ENCODE data around the gene KDM6B.

The KDM6B gene

GRCh38 chr17:7841915-7842379, 7.9 kb downstream of the KDM6B start:
- peak; percentile 93 for DNase-seq

DNA sequence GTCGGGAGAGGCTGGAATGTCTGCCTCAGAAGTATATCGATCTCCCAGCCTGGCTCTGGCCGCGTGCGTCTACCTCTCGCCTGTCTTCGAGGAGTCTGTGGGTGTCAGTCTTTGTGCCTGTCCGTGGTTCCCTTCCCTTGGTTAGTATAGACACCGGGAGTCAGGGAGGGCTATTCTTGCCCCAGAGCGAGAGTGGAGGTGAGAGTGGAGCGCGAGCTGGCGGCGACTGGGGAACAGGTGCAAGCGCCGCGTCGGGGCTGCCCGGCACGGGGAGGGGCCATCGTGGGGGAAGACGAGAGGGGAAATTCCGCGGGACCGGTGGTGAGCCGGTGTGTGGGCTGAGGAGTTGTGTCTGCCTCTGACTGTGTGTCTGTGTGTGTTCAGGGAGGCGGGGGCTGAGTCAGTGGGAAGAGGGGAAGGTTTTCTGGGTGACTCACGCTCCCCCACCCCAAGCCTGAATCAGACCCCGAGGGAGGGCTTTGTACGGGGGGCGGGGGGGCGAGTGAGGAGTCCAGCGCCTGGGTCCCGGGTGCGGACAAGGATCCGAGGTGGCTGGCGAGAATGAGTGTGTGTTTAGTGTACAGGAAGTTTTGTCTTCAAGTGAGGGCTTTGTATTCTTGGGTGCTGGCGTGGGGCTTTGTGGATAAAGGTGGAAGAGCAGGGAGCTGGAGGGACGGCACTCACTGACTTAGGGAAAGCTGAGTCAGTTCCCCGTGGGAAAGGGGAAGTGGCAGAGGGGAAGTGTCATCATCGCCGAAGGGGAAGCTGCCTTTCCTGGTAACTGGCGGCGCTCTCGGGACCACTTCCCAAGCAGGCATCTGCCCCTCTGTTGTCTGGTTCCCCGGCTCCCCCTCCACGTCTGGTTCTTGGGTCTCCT, 8.6 kb downstream of the KDM6B start:
- peak; percentile 95 for DNase-seq

GRCh38 chr17:7843257-7843535, 9.2 kb downstream of the KDM6B start:
- DNase-seq, result no peak

- DNase-seq, result peak; percentile 84
Measured at GRCh38 chr17:7843536-7844291, 9.7 kb downstream of the KDM6B start.

DNA sequence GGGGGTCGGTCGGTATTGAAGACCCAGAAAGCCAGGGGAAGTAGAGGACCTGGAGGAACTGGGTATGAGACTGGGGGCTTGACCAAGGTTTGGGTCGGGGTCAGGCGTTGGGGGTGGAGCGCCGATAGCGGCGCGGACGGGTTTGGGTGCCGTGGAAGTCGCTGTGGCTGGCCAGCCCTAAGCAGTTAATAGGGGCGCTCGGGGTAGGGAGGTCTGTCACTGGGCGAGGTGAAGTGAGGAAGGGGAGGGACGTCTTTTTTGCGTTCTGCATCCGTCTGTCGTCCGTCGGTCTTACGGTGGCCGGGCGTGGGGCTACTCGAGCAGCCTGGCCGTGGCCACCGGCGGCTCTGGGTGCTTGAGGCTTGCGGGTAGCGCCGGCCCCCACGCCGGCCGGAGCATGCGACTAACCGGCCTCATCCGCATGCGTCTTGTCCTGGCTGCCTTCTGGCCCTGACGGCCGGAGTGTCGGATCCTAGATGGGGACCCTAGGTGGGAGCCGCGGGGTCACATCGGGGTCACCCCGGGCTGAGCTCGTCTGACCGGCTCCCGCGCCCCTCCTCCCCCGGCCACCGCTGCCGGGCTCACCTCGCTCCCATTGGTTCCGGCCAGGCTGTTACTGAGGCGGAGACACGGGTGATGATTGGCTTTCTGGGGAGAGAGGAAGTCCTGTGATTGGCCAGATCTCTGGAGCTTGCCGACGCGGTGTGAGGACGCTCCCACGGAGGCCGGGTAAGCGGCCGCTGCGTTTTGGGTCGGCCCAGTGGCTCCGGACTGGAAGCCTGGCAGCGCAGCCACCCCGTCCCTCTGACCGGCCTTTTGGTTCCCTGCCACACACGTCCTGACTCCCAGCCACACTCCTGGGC, 10.5 kb downstream of the KDM6B start:
- peak; percentile 93 for DNase-seq

- DNase-seq, result no peak
Measured at GRCh38 chr17:7845359-7846062, 11.5 kb downstream of the KDM6B start.

GRCh38 chr17:7846063-7846735, 12.2 kb downstream of the KDM6B start:
- DNase-seq, result no peak

DNA sequence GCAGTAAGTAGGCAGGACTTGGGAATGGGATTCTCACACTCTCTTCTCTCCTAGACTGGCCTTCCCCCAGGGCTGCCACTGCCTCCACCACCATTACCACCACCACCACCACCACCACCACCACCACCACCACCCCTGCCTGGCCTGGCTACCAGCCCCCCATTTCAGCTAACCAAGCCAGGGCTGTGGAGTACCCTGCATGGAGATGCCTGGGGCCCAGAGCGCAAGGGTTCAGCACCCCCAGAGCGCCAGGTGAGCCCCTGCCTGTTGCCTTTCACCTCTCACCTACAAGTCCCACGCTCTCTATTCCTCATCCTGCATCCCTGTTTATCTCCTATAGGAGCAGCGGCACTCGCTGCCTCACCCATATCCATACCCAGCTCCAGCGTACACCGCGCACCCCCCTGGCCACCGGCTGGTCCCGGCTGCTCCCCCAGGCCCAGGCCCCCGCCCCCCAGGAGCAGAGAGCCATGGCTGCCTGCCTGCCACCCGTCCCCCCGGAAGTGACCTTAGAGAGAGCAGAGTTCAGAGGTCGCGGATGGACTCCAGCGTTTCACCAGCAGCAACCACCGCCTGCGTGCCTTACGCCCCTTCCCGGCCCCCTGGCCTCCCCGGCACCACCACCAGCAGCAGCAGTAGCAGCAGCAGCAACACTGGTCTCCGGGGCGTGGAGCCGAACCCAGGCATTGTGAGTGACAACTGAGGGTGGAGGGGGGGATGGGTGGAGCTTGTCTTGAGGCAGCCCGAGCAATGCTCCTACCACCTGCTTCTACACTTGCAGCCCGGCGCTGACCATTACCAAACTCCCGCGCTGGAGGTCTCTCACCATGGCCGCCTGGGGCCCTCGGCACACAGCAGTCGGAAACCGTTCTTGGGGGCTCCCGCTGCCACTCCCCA, 13.0 kb downstream of the KDM6B start:
- no peak for DNase-seq

DNA sequence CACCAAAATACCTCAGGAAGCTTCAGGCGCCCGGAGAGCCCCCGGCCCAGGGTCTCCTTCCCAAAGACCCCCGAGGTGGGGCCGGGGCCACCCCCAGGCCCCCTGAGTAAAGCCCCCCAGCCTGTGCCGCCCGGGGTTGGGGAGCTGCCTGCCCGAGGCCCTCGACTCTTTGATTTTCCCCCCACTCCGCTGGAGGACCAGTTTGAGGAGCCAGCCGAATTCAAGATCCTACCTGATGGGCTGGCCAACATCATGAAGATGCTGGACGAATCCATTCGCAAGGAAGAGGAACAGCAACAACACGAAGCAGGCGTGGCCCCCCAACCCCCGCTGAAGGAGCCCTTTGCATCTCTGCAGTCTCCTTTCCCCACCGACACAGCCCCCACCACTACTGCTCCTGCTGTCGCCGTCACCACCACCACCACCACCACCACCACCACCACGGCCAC, 14.1 kb downstream of the KDM6B start:
- no peak for DNase-seq

DNA sequence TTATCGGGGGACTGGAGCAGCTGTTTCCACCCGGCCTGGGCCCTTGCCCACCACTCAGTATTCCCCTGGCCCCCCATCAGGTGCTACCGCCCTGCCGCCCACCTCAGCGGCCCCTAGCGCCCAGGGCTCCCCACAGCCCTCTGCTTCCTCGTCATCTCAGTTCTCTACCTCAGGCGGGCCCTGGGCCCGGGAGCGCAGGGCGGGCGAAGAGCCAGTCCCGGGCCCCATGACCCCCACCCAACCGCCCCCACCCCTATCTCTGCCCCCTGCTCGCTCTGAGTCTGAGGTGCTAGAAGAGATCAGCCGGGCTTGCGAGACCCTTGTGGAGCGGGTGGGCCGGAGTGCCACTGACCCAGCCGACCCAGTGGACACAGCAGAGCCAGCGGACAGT, 14.7 kb downstream of the KDM6B start:
- DNase-seq, result no peak

GRCh38 chr17:7849130-7849750, 15.2 kb downstream of the KDM6B start:
- DNase-seq, result no peak

GRCh38 chr17:7849751-7850504, 15.9 kb downstream of the KDM6B start:
- no peak for DNase-seq

DNA sequence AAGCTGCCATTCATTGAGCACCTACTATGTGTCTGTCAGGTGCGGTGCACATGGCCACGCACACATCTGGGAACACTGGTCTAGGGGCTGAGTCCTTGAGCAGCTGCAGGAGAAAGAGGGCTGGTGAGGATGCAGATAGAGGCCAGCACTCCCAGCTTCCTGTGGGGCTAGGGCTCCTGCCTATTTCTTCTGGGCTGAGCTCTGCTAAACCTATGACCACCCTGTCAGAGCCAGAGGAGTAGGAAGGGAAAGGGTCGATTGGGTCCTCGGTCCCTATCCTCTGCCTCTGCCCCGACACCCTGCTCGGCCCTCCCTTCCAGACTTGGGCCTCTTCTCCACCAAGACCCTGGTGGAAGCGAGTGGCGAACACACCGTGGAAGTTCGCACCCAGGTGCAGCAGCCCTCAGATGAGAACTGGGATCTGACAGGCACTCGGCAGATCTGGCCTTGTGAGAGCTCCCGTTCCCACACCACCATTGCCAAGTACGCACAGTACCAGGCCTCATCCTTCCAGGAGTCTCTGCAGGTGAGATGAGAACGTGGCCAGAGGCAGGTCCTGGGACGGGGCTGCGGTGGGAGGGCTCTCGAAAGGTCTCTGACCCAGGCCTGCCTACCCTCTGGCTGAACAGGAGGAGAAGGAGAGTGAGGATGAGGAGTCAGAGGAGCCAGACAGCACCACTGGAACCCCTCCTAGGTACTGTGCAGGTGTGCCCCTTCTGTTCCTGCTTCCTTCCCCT, 16.9 kb downstream of the KDM6B start:
- DNase-seq, result no peak

DNA sequence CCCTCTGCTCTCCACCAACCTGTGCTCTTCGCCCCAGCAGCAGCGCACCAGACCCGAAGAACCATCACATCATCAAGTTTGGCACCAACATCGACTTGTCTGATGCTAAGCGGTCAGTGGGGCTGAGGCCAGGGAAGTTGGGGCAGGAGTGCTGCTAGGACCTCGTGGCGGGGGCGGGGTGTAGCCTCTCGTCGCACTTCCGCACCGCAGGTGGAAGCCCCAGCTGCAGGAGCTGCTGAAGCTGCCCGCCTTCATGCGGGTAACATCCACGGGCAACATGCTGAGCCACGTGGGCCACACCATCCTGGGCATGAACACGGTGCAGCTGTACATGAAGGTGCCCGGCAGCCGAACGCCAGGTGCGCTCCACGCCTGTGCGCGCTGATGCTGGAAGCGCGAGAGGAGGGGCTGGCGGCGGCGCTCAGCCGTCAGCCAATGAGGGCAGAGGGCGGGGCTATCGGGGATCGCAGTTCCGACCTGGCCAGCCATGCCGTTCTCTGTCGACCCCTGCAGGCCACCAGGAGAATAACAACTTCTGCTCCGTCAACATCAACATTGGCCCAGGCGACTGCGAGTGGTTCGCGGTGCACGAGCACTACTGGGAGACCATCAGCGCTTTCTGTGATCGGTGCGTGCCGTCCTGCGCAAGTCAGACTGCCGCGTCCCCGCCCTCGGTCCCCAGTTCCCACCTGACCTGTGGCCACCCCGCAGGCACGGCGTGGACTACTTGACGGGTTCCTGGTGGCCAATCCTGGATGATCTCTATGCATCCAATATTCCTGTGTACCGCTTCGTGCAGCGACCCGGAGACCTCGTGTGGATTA, 17.6 kb downstream of the KDM6B start:
- peak; percentile 81 for DNase-seq

- no peak for DNase-seq
Measured at GRCh38 chr17:7852262-7852670, 18.2 kb downstream of the KDM6B start.

DNA sequence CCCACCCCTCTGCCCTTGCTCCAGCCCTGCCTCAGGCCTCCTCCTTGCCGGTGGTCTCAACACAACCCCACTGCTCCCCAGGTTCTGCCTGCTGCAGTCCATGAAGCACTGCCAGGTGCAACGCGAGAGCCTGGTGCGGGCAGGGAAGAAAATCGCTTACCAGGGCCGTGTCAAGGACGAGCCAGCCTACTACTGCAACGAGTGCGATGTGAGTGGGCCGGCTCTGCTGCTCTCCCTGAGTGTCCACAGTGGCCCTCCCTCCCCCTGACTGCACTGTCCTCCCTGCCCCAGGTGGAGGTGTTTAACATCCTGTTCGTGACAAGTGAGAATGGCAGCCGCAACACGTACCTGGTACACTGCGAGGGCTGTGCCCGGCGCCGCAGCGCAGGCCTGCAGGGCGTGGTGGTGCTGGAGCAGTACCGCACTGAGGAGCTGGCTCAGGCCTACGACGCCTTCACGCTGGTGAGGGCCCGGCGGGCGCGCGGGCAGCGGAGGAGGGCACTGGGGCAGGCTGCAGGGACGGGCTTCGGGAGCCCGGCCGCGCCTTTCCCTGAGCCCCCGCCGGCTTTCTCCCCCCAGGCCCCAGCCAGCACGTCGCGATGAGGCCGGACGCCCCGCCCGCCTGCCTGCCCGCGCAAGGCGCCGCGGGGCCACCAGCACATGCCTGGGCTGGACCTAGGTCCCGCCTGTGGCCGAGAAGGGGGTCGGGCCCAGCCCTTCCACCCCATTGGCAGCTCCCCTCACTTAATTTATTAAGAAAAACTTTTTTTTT, 19.1 kb downstream of the KDM6B start:
- no peak for DNase-seq

DNA sequence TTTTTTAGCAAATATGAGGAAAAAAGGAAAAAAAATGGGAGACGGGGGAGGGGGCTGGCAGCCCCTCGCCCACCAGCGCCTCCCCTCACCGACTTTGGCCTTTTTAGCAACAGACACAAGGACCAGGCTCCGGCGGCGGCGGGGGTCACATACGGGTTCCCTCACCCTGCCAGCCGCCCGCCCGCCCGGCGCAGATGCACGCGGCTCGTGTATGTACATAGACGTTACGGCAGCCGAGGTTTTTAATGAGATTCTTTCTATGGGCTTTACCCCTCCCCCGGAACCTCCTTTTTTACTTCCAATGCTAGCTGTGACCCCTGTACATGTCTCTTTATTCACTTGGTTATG, 19.6 kb downstream of the KDM6B start:
- DNase-seq, result no peak

Measured in fibroblast of skin of scalp (primary cell).